GM18519 (cell line): ENCODE results near the gene OSBPL2.

Experiments
- ATAC-seq: cut with Tn5 transposase; IDR thresholded peaks from one replicate; pipeline ENCODE4 v1.9.1; 2021; ENCODE audit warnings: mild to moderate bottlenecking, moderate library complexity; ENCODE audit not compliant: unreplicated experiment, low FRiP score

The OSBPL2 gene

DNA sequence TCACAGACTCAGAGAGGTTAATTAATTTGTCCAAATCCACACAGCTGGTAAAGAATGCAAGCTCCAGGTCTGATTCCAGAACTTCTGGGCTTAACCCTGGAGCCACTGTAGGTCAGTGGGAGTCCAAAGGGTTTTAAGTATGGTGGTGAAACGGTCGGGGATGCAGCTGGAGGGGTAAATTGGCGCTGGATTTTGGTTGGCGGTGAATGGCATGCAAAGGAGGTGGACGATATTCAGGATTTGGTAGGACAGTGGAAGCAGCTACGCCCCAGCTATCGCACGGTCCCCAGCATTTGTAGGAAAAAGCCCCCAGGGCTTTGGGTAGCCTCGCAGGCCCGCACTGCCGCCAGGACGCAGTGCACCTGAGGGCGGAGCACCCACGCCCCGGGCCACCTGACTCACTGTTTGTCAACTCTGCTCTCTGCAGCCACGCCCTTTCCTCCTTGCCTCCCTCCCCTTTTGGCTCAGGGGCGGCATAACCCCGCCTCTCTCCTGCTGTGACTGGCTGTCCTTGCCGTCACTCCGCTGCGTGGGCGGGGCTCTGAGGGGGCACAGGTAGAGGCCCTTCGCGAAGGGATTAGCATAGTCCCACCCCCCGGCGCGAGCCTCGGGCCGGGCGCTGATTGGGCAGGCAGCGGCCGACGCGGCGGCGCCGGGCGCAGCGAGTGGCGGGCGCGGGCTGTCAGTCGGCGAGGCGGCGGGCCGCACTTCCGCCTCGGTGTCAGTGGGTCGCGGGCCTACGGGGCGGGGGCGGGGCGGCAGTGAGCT, at the start of gene OSBPL2:
Gene OSBPL2, plus strand, starts transcription at position 721 of the 768 bp plus-strand sequence. CDS start 17,664 bp downstream, outside the sequence.
- ATAC-seq, result peak; percentile 94

DNA sequence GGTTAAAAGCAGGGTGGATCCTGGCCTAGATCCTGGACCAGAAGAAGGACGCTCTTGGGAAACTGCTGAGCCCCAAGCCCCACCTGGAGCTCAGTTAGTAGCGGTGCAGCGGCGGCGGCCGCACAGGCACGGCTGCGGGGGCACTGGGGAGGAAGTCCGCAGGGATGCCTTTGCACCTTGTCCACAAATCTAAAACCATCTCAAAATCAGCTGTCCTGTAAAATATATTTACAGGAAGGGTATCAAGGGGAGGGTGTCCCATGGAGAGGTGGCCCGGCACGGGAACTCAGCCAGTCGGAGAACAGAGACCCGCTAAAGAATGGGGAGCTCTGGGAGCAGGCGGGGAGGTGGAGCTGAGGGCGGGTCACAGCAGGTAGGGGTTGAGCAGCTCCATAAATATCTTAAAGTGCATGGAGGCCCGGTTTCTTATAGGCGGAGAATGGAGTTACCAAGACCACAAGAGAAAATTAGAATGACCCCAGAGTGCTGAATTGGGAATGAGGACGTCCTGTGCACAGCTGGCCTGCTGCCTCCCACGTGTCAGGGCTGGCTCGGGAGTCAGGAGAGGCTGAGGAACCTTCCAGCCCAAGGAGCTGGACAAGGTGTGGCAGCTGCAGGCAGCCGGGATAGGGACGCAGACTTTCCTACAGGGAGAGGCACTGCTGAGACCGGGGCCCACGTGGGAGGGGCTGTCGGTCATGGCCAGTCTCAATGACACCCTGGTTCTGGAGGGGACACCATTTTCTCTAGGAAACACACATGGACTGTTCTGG, 47.5 kb upstream of the OSBPL2 start:
- ATAC-seq, result no peak

- no peak for ATAC-seq
Observed at GRCh38 chr20:62191781-62192559, 46.4 kb upstream of the OSBPL2 start.

DNA sequence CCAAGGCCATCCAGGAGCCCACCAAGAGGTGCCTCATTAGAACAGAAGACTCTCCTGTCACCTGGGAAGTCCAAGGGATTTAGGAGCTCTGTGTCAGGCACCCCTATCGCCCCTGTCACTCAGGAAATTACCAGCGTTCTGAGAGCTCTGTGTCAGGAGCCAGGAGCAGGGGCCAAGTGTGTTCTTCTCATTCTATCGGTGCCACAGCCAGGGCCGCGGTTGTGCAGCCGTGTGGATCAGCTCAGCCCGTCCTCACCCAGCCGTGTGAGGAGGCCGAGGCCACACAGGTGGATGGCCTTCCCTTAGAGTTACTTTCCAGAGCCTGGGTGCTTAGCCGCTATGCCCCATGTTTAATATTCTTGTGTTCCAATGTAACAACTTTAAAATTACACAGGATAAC, 45.7 kb upstream of the OSBPL2 start:
- ATAC-seq, result no peak

DNA sequence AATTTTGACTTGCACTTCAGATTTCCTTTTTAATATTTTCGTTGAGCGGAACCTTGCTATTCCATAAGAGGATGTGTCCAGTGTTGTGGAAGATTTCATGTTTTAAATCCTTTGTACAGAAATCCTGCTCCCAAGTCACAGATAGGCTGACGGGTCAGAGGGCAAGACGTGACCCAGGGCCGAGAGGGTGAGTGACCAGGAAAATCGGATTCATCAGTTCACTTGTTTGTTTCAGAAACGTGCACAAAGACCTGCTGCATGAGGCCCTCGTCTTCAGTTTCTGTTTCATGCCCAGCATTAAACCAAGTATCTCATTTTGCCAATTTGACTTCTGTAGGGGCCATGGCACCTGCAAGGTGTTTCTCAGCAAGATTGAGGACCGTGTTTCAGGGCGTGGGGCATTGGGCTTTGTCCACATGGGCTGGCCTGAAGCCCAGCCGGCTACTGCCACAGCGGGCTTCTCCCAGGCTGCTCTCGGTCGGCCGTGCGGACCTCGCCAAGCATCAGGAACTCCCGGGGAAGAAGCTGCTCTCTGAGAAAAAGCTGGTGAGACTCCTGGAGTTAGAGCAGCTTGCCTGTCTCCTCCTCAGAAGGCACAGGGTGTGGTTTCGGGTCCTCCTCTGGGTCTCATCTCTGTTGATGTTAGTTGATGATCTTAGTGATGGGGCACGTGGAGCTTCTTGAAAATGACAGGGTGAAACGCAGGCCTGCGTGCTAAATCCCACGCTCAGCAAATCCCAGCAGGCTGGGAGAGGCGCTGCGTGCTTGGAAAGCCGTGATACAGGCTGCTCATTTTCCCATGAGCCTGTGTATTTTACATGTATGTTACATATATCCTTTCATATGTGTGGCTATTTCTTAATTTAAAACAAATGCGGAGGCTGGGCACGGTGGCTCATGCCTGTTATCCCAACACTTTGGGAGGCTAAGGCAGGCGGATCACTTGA, 45.0 kb upstream of the OSBPL2 start:
- no peak for ATAC-seq

DNA sequence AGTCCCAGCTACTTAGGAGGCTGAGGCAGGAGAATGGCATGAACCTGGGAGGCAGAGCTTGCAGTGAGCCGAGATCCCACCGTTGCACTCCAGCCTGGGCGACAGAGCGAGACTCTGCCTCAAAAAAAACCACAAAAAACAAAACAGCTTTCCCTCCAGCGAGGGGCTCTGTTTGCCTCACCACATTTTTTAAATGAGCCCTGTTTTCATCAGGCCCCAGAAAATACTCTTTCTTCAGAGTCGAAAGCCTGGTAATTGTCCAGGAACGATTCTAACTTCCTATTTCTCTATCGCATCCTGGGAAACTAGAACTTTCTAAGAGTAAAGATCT, 43.3 kb upstream of the OSBPL2 start:
- no peak for ATAC-seq

DNA sequence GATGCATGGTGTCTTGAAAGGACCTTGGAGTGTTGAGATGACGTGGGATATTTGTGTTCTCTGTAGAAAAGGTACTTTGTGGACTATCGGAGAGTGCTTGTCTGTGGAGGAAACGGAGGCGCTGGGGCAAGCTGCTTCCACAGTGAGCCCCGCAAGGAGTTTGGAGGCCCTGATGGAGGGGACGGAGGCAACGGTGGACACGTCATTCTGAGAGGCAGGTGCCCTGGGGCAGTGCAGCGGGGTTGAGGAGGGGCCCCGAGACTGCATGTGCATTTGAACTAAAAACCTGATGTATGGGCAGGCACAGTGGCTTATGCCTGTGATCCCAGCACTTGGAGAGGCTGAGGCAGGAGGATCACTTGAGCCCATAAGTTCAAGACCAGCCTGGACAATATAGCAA, 42.6 kb upstream of the OSBPL2 start:
- ATAC-seq, result no peak

DNA sequence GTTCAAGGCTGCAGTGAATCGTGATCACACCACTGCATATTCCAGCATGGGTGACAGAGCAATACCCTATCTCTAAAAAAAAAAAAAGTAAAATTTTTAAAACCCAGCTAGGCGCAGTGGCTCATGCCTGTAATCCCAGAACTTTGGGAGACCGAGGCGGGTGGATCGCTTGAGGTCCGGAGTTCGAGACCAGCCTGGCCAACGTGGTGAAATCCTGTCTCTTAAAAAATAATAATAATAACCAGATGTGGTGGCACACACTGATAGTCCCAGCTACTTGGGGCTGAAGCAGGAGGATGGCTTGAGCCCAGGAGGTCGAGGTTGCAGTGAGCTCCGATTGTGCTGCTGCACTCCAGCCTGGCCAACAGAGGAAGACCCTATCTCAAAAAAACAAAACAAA, 42.0 kb upstream of the OSBPL2 start:
- ATAC-seq, result no peak

GRCh38 chr20:62197311-62197710, 41.0 kb upstream of the OSBPL2 start:
- no peak for ATAC-seq

- no peak for ATAC-seq
Observed at GRCh38 chr20:62197801-62198200, 40.5 kb upstream of the OSBPL2 start.

DNA sequence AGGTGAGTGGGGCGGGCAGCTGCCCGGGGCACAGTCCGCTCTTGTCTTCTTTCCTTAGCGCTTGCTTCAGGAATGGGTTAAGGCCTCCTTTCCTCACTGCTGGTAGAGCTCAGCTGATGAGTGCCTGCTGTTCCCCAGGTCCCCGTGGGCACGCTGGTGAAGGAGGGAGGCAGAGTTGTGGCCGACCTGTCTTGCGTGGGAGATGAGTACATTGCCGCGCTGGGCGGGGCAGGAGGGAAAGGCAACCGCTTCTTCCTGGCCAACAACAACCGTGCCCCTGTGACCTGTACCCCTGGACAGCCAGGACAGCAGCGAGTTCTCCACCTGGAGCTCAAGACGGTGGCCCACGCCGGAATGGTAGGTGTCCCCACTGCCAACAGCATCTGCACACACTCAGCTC, 39.8 kb upstream of the OSBPL2 start:
- ATAC-seq, result no peak

DNA sequence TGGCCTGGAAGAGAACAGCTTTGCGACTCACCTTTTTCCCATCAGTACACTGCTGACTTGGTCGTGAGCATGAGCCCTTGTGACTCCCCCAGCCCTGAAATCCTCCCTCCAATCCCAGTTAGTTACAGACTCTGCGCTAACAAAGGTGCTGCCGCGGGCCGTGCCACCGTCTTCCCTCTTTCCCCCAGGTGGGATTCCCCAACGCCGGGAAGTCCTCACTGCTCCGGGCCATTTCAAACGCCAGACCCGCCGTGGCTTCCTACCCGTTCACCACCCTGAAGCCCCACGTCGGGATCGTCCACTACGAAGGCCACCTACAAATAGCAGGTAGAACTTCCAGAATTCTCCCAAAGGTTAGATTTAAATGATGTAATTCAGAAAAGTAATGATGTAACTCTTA, 39.4 kb upstream of the OSBPL2 start:
- no peak for ATAC-seq

DNA sequence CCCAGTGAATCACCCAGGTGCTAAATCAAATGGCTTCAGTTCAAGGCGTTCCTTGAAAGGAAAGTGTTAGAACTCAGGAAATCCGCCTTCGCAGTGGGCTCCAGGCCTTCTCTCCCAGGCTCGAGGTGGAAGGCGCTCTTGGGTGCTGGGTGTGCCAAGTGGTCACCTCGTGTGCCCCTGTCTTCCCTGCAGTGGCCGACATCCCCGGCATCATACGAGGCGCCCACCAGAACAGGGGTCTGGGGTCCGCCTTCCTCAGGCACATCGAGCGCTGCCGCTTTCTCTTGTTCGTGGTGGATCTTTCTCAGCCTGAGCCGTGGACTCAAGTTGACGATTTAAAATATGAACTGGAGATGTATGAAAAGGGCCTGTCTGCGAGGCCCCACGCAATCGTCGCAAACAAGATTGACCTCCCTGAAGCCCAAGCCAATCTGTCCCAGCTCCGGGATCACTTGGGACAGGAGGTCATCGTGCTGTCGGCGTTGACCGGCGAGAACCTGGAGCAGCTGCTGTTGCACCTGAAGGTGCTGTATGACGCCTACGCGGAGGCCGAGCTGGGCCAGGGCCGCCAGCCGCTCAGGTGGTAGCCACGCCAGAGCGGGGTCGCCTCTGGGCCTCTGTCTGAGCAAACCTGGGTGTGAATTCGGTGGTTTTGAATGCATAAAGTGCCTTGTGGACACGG, 37.7 kb upstream of the OSBPL2 start:
- ATAC-seq, result no peak

GRCh38 chr20:62201173-62202082, 36.9 kb upstream of the OSBPL2 start:
- no peak for ATAC-seq

GRCh38 chr20:62202083-62202395, 36.3 kb upstream of the OSBPL2 start:
- ATAC-seq, result no peak

DNA sequence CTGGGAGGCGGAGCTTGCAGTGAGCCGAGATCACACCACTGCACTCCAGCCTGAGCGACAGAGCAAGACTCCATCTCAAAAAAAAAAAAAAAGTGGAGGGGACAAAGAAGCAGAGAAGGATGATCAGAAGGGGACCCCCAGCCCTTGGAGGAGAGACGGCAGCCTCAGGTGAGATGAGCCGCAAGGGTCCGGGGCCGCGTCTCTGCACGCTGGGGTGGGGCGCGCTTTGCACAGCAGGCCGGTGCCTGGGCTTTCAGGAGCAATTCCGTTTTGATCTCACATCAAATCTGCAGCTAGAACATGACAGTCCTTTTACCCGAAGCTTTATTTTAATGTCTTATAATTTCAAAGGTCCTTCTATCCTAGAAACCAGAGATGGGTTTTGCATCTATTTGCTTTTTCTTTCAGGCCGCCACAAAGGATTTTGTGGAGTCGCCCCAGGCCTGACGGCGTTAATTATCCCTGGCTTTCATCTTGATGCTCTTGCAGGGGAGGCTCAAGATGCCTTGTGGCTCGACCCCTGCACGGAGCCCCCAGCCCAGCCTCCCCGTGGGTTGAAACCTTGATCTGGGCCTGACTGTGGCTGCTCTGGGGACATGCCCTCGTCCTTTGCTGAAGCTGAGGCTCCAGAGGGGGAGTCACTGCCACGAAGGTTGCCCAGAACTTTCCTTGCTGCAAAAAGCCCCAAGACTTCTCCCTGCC, 35.5 kb upstream of the OSBPL2 start:
- no peak for ATAC-seq

DNA sequence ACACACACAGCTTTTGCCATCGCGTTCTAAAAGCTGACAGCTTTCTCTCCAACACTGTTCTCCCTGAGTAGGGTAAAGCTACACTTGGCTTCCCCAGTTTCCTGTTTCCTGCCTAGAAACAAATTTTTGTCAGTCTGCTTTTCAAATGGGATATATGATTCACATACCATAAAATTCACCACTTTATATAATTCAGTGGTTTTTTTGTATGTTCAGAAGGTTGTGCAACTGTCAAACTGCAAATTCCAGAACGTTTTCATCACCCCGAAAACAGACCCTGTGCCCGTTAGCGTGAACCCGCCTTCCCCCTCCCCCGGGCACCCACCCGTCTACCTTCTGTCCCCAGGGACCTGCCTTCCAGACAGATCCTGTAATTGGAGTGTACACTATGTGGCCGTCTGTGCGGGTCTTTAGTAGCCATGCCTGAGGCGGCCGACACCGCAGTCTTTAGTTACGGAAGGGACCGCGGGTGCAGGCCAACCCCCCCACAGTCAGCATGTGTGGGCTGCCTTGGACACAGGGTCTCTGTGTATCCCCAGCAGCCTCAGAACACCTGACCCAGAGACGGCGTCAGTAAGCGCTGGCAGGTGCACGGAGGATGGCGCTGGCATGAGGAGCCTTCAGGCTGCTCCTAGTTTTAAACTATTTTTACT, 34.8 kb upstream of the OSBPL2 start:
- no peak for ATAC-seq
